Measurements from ENCODE around the gene NUBP1.

The NUBP1 gene

GRCh38 chr16:10808850-10809249 is 65.2 kb downstream of the NUBP1 start:
- no peak for DNase-seq

- DNase-seq = no peak
Observed at GRCh38 chr16:10809706-10810105, 66.1 kb downstream of the NUBP1 start.

GRCh38 chr16:10812312-10813098 is 68.9 kb downstream of the NUBP1 start:
- DNase-seq = no peak

GRCh38 chr16:10813099-10813455 is 69.4 kb downstream of the NUBP1 start:
- DNase-seq = no peak

- DNase-seq = no peak
Observed at GRCh38 chr16:10817514-10817913, 73.9 kb downstream of the NUBP1 start.

- DNase-seq = no peak
Observed at GRCh38 chr16:10817963-10818941, 74.6 kb downstream of the NUBP1 start, which contains the start of gene TVP23A. Gene TVP23A (minus strand): TSS chr16:10818794. CDS start chr16:10818493, 301 bp downstream.

All from NCI-H2171 treated with DMSO at 0.1 percent for 48 hours (cell line).